VCaP (cell line): ENCODE data around the gene SLC16A12.

Experiments
- H3K27ac ChIP-seq: fragments of 450-650 bp; 2 replicates; pipeline ENCODE4 v1.5.1; 2017
- TF ChIP-seq, protein P1 (sequence below): fragments of 450-650 bp; conservative IDR thresholded peaks from 2 replicates; pipeline ENCODE4 v1.5.1; 2017; ENCODE audit warnings: mild to moderate bottlenecking, moderate library complexity

SLC16A12 gene

DNA sequence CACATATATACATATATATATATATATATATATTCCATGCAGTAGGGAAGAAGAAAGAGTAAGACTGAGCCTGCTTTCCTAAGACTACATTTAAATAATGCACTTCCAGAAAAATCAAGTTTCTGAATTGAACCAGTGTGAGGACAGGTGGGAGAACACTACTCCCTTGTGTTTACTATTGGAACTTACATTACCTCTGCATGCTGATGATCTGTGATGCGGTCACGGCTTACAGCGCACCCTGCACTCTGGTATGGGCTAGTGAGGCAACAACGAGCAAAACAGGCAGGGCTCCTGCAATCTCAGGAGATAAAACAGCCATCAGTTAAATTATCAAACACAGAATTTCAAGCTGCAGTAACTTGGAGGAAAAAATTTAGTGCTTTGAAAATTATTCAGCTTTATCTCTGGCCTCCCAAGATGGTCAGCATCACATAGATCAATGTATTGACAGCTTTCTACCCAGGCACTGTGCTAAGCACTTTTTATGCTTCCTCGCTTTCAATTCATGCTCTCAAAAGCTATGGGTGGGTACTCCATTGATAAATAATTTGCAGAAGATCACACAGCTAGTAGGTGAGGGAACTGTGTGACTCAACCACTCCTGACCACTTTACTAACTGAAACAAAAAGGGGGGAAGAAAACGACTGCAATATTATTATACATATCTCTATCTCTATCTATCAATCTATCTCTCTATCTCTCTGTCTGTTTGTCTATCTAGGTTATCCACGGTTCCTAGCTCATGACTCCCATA is 20.5 kb upstream of the SLC16A12 start:
- TF ChIP-seq, protein P1, sequence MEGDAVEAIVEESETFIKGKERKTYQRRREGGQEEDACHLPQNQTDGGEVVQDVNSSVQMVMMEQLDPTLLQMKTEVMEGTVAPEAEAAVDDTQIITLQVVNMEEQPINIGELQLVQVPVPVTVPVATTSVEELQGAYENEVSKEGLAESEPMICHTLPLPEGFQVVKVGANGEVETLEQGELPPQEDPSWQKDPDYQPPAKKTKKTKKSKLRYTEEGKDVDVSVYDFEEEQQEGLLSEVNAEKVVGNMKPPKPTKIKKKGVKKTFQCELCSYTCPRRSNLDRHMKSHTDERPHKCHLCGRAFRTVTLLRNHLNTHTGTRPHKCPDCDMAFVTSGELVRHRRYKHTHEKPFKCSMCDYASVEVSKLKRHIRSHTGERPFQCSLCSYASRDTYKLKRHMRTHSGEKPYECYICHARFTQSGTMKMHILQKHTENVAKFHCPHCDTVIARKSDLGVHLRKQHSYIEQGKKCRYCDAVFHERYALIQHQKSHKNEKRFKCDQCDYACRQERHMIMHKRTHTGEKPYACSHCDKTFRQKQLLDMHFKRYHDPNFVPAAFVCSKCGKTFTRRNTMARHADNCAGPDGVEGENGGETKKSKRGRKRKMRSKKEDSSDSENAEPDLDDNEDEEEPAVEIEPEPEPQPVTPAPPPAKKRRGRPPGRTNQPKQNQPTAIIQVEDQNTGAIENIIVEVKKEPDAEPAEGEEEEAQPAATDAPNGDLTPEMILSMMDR: no peak

DNA sequence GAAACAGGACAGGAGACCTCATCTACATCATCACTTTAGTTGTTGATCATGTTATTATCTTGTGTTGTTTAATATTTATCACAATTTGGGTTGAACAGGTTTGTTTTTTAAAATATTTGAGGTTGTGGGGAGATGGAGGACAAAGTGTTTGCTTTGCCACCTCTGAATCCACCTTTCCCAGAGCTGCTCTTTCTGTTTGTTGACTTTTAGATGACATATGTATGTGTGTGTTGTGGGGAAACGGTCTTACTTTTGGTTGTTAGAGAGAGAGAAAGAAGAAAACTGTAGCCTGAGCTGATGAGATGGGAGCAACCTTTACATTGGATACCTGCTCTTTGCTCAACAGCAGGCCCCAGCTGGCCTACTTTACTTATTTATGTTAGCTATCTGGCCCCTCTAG is 19.0 kb upstream of the SLC16A12 start:
- TF ChIP-seq, protein P1: no peak
- H3K27ac ChIP-seq: no peak overlapping the region

More for the DNA sequence above, 20.5 kb upstream of the SLC16A12 start:
- no peak overlapping the region for H3K27ac ChIP-seq

DNA sequence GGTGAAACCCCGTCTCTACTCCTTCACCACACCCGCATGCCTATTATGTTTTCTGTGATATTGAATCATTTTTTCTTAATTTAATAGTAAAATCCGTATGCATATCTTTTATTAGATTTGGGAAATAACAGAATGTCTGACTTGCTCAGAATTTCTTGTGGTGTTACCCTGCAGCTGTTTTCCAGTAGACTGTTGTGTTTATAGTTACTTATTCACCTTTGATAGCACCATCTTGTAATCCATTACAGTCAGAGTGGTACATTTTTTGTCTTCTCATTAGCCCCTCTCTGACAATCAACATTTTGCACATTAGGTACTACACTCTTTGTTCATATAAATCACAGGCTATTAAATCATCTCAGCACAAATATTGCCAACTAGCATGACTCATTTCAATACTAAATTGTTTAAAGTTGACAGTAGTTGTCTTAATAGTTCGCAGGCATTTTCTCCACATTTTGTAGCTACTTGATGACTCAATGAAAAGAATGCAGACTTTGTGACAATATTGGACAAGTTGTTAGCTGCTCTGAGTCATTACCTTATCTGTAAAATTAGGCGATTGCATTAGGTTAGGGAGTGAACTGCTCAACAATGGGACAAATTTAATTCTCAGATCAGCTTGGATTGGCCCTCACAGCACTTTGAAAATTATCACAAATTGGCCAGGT is 17.8 kb upstream of the SLC16A12 start:
- no peak overlapping the region for H3K27ac ChIP-seq
- TF ChIP-seq, protein P1: no peak

DNA sequence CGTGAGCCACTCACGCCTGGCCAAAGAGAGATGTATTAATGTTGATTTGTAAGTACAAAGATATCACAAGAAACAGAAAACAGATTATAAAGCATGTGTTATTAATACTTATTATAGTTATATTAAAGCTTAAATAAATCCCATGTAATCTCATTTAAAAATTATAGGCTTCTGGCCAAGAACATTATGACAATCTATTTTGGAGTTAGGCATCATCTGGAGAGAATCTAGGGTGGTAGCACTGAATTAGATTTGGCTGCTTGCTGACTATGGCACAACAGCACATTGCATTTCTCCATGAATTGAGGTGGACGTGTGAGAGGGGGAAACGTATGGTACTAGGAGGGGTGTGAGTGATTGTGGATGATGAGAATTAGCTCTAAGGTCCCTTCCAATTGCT is 16.8 kb upstream of the SLC16A12 start:
- no peak overlapping the region for H3K27ac ChIP-seq
- TF ChIP-seq, protein P1: no peak

DNA sequence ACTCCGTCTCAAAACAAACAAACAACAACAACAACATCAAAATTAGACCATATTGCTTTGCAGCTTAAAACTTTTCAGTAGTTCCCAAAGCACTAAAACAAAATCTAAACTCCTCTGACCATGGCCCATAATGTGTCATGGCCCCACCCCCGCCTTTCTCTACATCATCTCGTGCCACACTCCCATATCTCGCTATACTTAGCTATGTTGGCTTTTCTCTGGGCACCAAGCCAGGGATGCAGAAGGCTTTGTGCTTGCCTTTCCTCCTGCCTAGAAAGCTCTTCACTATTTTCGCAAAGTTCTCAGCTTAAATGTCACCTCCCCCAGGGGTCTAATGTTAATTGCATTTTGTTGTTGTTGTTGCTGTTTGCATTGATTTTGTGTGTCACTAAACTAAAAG is 15.1 kb upstream of the SLC16A12 start:
- no peak overlapping the region for H3K27ac ChIP-seq
- TF ChIP-seq, protein P1: no peak

DNA sequence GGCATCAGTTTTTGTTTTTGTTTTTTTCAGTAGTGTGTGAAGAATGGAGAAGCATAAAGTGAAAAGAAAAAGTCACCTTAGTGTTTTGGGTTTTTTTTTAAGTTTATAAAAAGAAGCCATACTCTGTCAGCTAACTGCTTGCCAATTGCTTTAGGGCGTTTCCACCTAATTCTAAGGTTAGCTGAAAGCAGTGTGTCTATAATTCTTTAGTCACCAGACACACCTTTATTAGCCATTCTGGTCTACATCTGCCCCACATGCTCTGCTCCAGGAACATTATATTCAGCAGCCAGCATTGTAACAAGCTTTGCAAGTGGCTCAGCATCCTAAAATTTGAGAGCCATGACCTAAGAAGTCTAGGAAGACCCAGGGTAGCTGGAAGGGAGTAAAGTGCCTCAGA is 14.1 kb upstream of the SLC16A12 start:
- TF ChIP-seq, protein P1: no peak
- H3K27ac ChIP-seq: no peak overlapping the region

DNA sequence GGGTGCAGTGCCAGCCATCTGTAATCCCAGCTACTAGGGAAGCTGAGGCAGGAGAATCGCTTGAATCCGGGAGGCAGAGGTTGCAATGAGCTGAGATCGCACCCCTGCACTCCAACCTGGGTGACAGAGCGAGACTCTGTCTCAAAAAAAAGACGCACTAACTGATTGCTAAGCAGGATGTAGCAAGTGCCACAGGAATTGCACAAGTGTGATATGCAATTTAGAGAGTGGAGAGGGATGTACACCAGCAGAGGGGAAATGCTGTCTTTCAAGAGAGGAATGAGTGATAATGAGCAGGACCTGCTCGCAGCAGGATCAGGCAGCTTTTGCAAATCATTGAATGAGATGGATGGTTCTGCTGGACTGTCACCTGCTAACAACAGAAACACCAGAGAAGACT is 13.3 kb upstream of the SLC16A12 start:
- TF ChIP-seq, protein P1: no peak
- H3K27ac ChIP-seq: no peak overlapping the region
